ENCODE measurements around the gene NR2C1. TPM values are rescaled to one million over a fixed set of nuclear protein-coding genes. Genes with fewer than 3 reads are reported as not detected.

The NR2C1 gene
- total and polyA plus RNA-seq, 2 of the 8 experiments (the other 6 are each of a cell fraction or from before 2014, with no cell fraction given) = 22.8 to 48.3 TPM

DNA sequence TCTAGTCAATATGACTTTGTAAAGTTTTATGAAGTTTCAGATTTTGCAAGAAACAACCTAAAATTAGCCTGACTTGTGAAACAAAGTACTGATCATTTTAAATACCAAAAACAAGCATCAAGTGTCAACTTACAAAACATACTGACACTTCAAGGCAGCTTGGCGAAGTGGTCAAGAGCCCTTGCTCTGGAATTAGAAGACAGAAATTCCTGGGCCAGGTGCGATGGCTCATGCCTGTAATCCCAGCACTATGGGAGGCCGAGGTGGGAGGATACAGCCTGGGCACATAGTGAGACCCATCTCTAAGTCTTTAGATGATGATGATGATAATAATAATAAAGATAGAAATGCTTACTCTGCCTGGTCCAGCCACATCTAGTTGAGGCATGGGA is 45.4 kb upstream of the NR2C1 start:
- no peaks in the 10 kb centered on the region for H4K20me1 ChIP-seq (replicated peaks in 1 of 2; ENCODE audit: control insufficient read depth in 1 of 2, insufficient read depth in 2 of 2, low read length in 2 of 2)
- CTCF ChIA-PET (ENCODE audit: partially characterized antibody) = no interaction called here
- no peak overlapping the region for H3K18ac ChIP-seq (ENCODE audit: extremely low read depth, low read length)
- DNase-seq (ENCODE audit: low read depth in 1 of 2, low spot score in 2 of 2) (no peak), FAIRE-seq (no peak)
- H2BK5ac ChIP-seq (ENCODE audit: low read depth, low read length) = no peak overlapping the region
- H3K79me2 ChIP-seq (ENCODE audit: control insufficient read depth in 1 of 2, insufficient read depth in 2 of 2, low read length in 2 of 2) = no peaks in the 10 kb centered on the region
- H2BK120ac ChIP-seq (replicated peaks; ENCODE audit: low read depth, low read length) = no peak overlapping the region
- H2AK5ac ChIP-seq (ENCODE audit: low read depth, low read length) = no peak overlapping the region
- H2BK12ac ChIP-seq (ENCODE audit: low read depth, low read length) = no peak overlapping the region
- H3K23ac ChIP-seq (ENCODE audit: insufficient read length) = no peak overlapping the region
- H3K4me1 ChIP-seq (replicated peaks in 1 of 4; ENCODE audit: control insufficient read depth in 3 of 4, insufficient read depth in 4 of 4, low read length in 3 of 4) = peaks cover 0 to 11% (median 2%) of the 10 kb centered on the region in 4 experiments; a peak in 2 of 7 replicates
- no peak overlapping the region for H3K4me3 ChIP-seq (ENCODE audit: extremely low read depth in 1 of 4, insufficient read depth in 2 of 4, low read depth in 3 of 4, low read length in 4 of 4)
- H3K4me2 ChIP-seq (ENCODE audit: insufficient read depth in 1 of 2, low read depth in 2 of 2, low read length in 2 of 2) = no peak overlapping the region
- no peaks in the 10 kb centered on the region for H3K27me3 ChIP-seq (replicated peaks in 1 of 4; ENCODE audit: control insufficient read depth in 3 of 4, extremely low read depth in 1 of 4, insufficient read depth in 3 of 4, low read length in 3 of 4)
- H3K27ac ChIP-seq (ENCODE audit: low read depth, low read length) = no peak overlapping the region
- no peaks in the 10 kb centered on the region for H3K79me1 ChIP-seq (ENCODE audit: low read depth, low read length)
- POLR2A ChIA-PET (ENCODE audit: partially characterized antibody) = interaction anchor here (0.6 kb wide), 1 partner anchor 98 kb away, joined by 3 read pairs; no protein-coding TSS in a partner anchor
- H4K8ac ChIP-seq (ENCODE audit: extremely low read depth, insufficient read depth, low read length) = no peak overlapping the region
- no peak overlapping the region for H3K9ac ChIP-seq (replicated peaks in 1 of 4; ENCODE audit: extremely low read depth in 1 of 4, low read depth in 3 of 4, low read length in 3 of 4)
- H2BK20ac ChIP-seq (ENCODE audit: low read length) = no peak overlapping the region
- H2AFZ ChIP-seq (ENCODE audit: low read length) = no peak overlapping the region
- H3K9me3 ChIP-seq (ENCODE audit: insufficient read depth in 2 of 2, low read depth in 1 of 2, low read length in 1 of 2) = no peaks in the 10 kb centered on the region
- no peak overlapping the region for H3K56ac ChIP-seq (replicated peaks; ENCODE audit: insufficient read length, low read depth, low read length)
- peaks cover 2% of the 10 kb centered on the region; the same call in 1 of the 2 replicates for H3K23me2 ChIP-seq (ENCODE audit: low read depth, low read length)
- 88% methylated on average over 3 of the region's 3 CpGs; no CpG with 5 or more reads in 1 of the 2 experiments for WGBS, 2 experiments (ENCODE audit: extremely low coverage in 1 of 2, insufficient coverage in 1 of 2, insufficient read length in 1 of 2, insufficient replicate concordance in 2 of 2, low coverage in 1 of 2, low lambda C conversion rate in 2 of 2, missing lambda C conversion rate in 1 of 2)
- H3K36me3 ChIP-seq (ENCODE audit: control insufficient read depth in 2 of 4, insufficient read depth in 4 of 4, low read length in 3 of 4) = peaks cover 0 to 2% (median 0%) of the 10 kb centered on the region in 4 experiments; a peak in 1 of 8 replicates
- H2BK15ac ChIP-seq (ENCODE audit: low read length) = no peak overlapping the region
- H3K14ac ChIP-seq (ENCODE audit: insufficient read length) = no peak overlapping the region
- no peak overlapping the region for H4K91ac ChIP-seq (replicated peaks; ENCODE audit: insufficient read length, low read length)
- H4K5ac ChIP-seq (ENCODE audit: insufficient read length, low read depth, low read length) = no peak overlapping the region
- no peak overlapping the region for H3K4ac ChIP-seq (replicated peaks; ENCODE audit: insufficient read length, low read depth, low read length)
- TF ChIP-seq RNF2 (IDR thresholded peaks at IDR 0.05; ENCODE audit: borderline replicate concordance, low read depth, low read length, missing control alignments, poor library complexity, severe bottlenecking) (no peak), RAD21 (IDR thresholded peaks at IDR 0.05 in 1 of 2, conservative IDR thresholded peaks at IDR 0.05 in 1 of 2; ENCODE audit: low read depth in 2 of 2, low read length in 2 of 2) (no peak), EZH2 (IDR thresholded peaks at IDR 0.05; ENCODE audit: low read depth, low read length, severe bottlenecking) (no peak), SP1 (IDR thresholded peaks at IDR 0.05; ENCODE audit: low read depth, low read length) (no peak)
